Measurements from ENCODE around the gene ANKMY2.

- TF ChIP-seq CTCF (conservative IDR thresholded peaks at IDR 0.05; ENCODE audit: low read length): no peak
- no peak for TF ChIP-seq EZH2phosphoT487 (IDR thresholded peaks at IDR 0.05; ENCODE audit: borderline replicate concordance, low read depth, low read length)
These were observed 29.7 kb upstream of the ANKMY2 start for GRCh38 chr7:16675277-16675676.

Data from OCI-LY7 (cell line).